Osteoblast (primary cell): ENCODE results near the gene BAHD1. TPM values are rescaled to one million over a fixed set of nuclear protein-coding genes. Genes with fewer than 3 reads are reported as not detected.
A peak's percentile ranks its signal among the peaks of the same experiment; 100 is the strongest.

Experiments used
- DNase-seq: peaks from one replicate; pipeline ENCODE4 v3.0.0; 2011; ENCODE audit warnings: low spot score, mixed read lengths; ENCODE audit not compliant: insufficient read length; ENCODE audit errors: missing footprints
- H2AFZ ChIP-seq: 2 replicates; pipeline ENCODE4 v1.6.0; 2011; ENCODE audit warnings: mild to moderate bottlenecking, low read length
- H3K27ac ChIP-seq: 2 replicates; pipeline ENCODE4 v1.5.1; 2011; ENCODE audit warnings: mild to moderate bottlenecking, low read depth, low read length, moderate library complexity
- H3K27me3 ChIP-seq: 2 replicates; pipeline ENCODE4 v1.6.0; 2012; ENCODE audit warnings: mild to moderate bottlenecking, control low read depth, inconsistent platforms, low read length, moderate library complexity; ENCODE audit not compliant: insufficient read depth
- H3K36me3 ChIP-seq: 2 replicates; pipeline ENCODE4 v1.5.1; 2011; ENCODE audit warnings: mild to moderate bottlenecking, low read length, control low read depth, moderate library complexity; ENCODE audit not compliant: insufficient read depth
- H3K4me1 ChIP-seq: 2 replicates; pipeline ENCODE4 v1.5.1; 2011; ENCODE audit warnings: mild to moderate bottlenecking, low read length, control low read depth, moderate library complexity; ENCODE audit not compliant: insufficient read depth
- H3K4me2 ChIP-seq: 2 replicates; pipeline ENCODE4 v1.6.0; 2011; ENCODE audit warnings: mild to moderate bottlenecking, low read length; ENCODE audit not compliant: insufficient read depth
- H3K4me3 ChIP-seq: fragments of 200-600 bp; sonication (generic); 3 replicates; pipeline ENCODE4 v1.5.1; 2012; ENCODE audit warnings: mild to moderate bottlenecking, low read length, inconsistent platforms; ENCODE audit not compliant: insufficient read depth
- H3K79me2 ChIP-seq: 2 replicates; pipeline ENCODE4 v1.6.0; 2012; ENCODE audit warnings: mild to moderate bottlenecking, low read length, control low read depth, inconsistent platforms; ENCODE audit not compliant: insufficient read depth
- H3K9me3 ChIP-seq: 2 replicates; pipeline ENCODE4 v1.5.1; 2011; ENCODE audit warnings: low read depth, low read length, control low read depth
- H4K20me1 ChIP-seq: 2 replicates; pipeline ENCODE4 v1.6.0; 2012; ENCODE audit warnings: mild to moderate bottlenecking, low read length, control low read depth; ENCODE audit not compliant: insufficient read depth
- CTCF ChIP-seq: IDR thresholded peaks from 2 replicates; pipeline ENCODE4 v1.5.1; 2011; ENCODE audit warnings: mild to moderate bottlenecking, low read depth, low read length, moderate library complexity; ENCODE audit errors: extremely low read depth
- total RNA-seq: library from RNA; depleted of rRNA; stranded (reverse); fragments of >200 nt; gene quantifications from 2 replicates; pipeline ENCODE4 v1.2.3, GENCODE V29; 2012

Gene BAHD1
- total RNA-seq, 1 donor = 10.5 TPM

- no peak overlapping the region for H3K4me2 ChIP-seq
- H3K79me2 ChIP-seq = no peaks in the 10 kb centered on the region
- no peak for TF ChIP-seq CTCF
- peaks cover 24% of the 10 kb centered on the region for H3K27me3 ChIP-seq
- no peak overlapping the region for H3K4me3 ChIP-seq
- H2AFZ ChIP-seq = no peak overlapping the region
- H3K27ac ChIP-seq = no peak overlapping the region
- H4K20me1 ChIP-seq = no peaks in the 10 kb centered on the region
- no peaks in the 10 kb centered on the region for H3K9me3 ChIP-seq
- H3K36me3 ChIP-seq = no peaks in the 10 kb centered on the region
- DNase-seq = no peak
- peaks cover 10% of the 10 kb centered on the region for H3K4me1 ChIP-seq
These were observed 67.5 kb downstream of the BAHD1 start for GRCh38 chr15:40508216-40508615.

- Histone ChIP-seq H3K9me3 (no peaks in the 10 kb centered on the region), H2AFZ (no peak overlapping the region), H3K4me1 (peaks cover 10% of the 10 kb centered on the region), H3K4me2 (no peak overlapping the region), H3K36me3 (no peaks in the 10 kb centered on the region), H3K27me3 (peaks cover 24% of the 10 kb centered on the region), H3K4me3 (no peak overlapping the region), H3K27ac (no peak overlapping the region), H3K79me2 (no peaks in the 10 kb centered on the region), H4K20me1 (no peaks in the 10 kb centered on the region)
- no peak for DNase-seq
- no peak for TF ChIP-seq CTCF
These were observed 69.4 kb downstream of the BAHD1 start for GRCh38 chr15:40510201-40510600.

- no peak for TF ChIP-seq CTCF
These were observed 70.3 kb downstream of the BAHD1 start for GRCh38 chr15:40511093-40511471.

DNA sequence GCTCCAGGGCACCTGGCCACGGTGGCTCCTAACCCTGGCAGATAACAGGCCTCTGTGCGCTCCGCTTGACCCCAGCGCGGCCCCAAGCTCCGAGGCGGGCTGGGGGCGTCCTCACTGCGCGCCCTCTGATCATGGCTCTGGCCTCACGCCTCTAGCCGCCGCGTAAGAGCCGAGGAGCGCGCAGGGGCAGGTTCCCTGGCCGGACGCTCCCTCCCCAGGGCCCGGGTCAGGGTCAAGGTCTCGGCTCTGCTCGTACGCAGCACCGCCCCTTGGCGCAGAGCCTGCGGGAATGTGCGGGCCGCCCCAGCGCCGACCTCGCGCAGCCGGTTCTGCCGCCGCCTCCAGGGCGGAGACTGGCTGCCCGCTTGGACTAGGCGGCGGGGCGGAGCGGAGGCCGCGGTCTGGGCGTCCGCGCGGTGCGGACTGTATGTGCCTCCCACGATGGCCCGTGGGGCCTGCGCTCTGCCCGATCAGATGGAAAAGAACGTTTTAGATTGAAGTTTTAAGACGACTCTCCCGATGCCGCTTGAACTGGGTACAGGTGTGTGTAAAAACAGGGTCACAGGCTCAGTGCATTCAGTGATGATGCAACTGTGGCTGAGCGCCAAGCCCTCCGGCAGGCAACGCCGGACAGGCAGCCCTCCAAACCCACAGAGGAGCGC lies 70.8 kb downstream of the BAHD1 start:
- H3K27me3 ChIP-seq = peaks cover 24% of the 10 kb centered on the region
- DNase-seq = peak; percentile 91
- peak overlapping the region; percentile 82 for H3K4me2 ChIP-seq
- no peaks in the 10 kb centered on the region for H3K9me3 ChIP-seq
- H3K36me3 ChIP-seq = no peaks in the 10 kb centered on the region
- peak overlapping the region; percentile 75 for H2AFZ ChIP-seq
- H3K4me3 ChIP-seq = peak overlapping the region; percentile 73
- no peak overlapping the region for H3K27ac ChIP-seq
- peaks cover 10% of the 10 kb centered on the region for H3K4me1 ChIP-seq
- H4K20me1 ChIP-seq = no peaks in the 10 kb centered on the region
- H3K79me2 ChIP-seq = no peaks in the 10 kb centered on the region
- TF ChIP-seq CTCF = no peak

More at GRCh38 chr15:40511093-40511471, 70.3 kb downstream of the BAHD1 start:
- H3K79me2 ChIP-seq = no peaks in the 10 kb centered on the region
- H3K4me2 ChIP-seq = peak overlapping the region; percentile 82
- no peak overlapping the region for H3K27ac ChIP-seq
- H4K20me1 ChIP-seq = no peaks in the 10 kb centered on the region
- DNase-seq = no peak
- H3K4me3 ChIP-seq = peak overlapping the region; percentile 73
- no peaks in the 10 kb centered on the region for H3K9me3 ChIP-seq
- H3K36me3 ChIP-seq = no peaks in the 10 kb centered on the region
- peaks cover 24% of the 10 kb centered on the region for H3K27me3 ChIP-seq
- H2AFZ ChIP-seq = peak overlapping the region; percentile 75
- H3K4me1 ChIP-seq = peaks cover 10% of the 10 kb centered on the region
